Neutrophil (primary cell): Measurements from ENCODE around the gene HMGCS2.

ENCODE experiments used
- H3K27ac ChIP-seq: fragments of 200-600 bp; sonication (generic); 2 replicates; pipeline ENCODE4 v1.5.1; 2016; ENCODE audit warnings: mild to moderate bottlenecking, moderate library complexity
- H3K27me3 ChIP-seq: fragments of 200-600 bp; sonication (generic); 2 replicates; pipeline ENCODE4 v1.6.0; 2016; ENCODE audit warnings: mild to moderate bottlenecking
- H3K36me3 ChIP-seq: fragments of 200-600 bp; sonication (generic); 2 replicates; pipeline ENCODE4 v1.5.1; 2017
- H3K4me1 ChIP-seq, 2 experiments: fragments of 200-600 bp in 1 of 2; sonication (generic) in 1 of 2; 1 replicate in 1 of 2; 2 replicates in 1 of 2; pipeline versions ENCODE4 v1.5.1 to v1.6.1; 2013 to 2016; ENCODE audit warnings: low read depth in 1 of 2, low read length in 1 of 2, mild to moderate bottlenecking in 1 of 2, moderate library complexity in 1 of 2; ENCODE audit not compliant: control insufficient read depth in 1 of 2, insufficient read depth in 1 of 2
- H3K4me3 ChIP-seq, 2 experiments: fragments of 200-600 bp in 1 of 2; sonication (generic) in 1 of 2; 1 replicate in 1 of 2; 2 replicates in 1 of 2; pipeline ENCODE4 v1.5.1; 2013 to 2016; ENCODE audit warnings: low read depth in 1 of 2, low read length in 1 of 2, mild to moderate bottlenecking in 1 of 2, moderate library complexity in 1 of 2
- H3K9me3 ChIP-seq: fragments of 200-600 bp; sonication (generic); 2 replicates; pipeline ENCODE4 v1.5.1; 2016
- TF ChIP-seq, protein P1 (sequence below): fragments of 200-600 bp; sonication (generic); IDR thresholded peaks from 2 replicates; pipeline ENCODE4 v1.5.1; 2016; ENCODE audit warnings: antibody characterized with exemption

Gene HMGCS2

DNA sequence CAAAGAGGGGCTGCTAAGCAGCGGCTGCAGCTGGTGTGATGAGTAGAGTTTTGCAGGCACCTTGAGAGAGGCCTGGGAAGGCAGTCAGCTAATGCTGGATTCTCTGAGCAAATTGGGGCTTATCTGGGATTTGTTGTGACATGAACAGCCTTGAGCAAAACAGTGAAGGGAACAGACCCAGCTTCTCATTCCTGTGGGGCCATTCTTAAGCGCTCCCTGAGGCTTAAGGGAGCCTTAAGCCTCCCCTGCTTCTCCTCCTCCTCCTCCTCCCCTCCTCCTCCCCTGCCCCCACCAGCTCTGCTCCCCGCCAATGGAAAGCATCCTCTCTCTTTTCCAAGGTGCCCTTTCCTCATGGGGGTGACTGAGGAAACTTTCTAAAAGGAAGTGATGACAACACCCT is 21.3 kb downstream of the HMGCS2 start:
- TF ChIP-seq, protein P1, sequence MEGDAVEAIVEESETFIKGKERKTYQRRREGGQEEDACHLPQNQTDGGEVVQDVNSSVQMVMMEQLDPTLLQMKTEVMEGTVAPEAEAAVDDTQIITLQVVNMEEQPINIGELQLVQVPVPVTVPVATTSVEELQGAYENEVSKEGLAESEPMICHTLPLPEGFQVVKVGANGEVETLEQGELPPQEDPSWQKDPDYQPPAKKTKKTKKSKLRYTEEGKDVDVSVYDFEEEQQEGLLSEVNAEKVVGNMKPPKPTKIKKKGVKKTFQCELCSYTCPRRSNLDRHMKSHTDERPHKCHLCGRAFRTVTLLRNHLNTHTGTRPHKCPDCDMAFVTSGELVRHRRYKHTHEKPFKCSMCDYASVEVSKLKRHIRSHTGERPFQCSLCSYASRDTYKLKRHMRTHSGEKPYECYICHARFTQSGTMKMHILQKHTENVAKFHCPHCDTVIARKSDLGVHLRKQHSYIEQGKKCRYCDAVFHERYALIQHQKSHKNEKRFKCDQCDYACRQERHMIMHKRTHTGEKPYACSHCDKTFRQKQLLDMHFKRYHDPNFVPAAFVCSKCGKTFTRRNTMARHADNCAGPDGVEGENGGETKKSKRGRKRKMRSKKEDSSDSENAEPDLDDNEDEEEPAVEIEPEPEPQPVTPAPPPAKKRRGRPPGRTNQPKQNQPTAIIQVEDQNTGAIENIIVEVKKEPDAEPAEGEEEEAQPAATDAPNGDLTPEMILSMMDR: no peak
- Histone ChIP-seq H3K27ac (no peak overlapping the region), H3K4me3 (no peak overlapping the region), H3K9me3 (no peaks in the 10 kb centered on the region), H3K27me3 (no peaks in the 10 kb centered on the region), H3K4me1 (no peaks in the 10 kb centered on the region), H3K36me3 (no peaks in the 10 kb centered on the region)

DNA sequence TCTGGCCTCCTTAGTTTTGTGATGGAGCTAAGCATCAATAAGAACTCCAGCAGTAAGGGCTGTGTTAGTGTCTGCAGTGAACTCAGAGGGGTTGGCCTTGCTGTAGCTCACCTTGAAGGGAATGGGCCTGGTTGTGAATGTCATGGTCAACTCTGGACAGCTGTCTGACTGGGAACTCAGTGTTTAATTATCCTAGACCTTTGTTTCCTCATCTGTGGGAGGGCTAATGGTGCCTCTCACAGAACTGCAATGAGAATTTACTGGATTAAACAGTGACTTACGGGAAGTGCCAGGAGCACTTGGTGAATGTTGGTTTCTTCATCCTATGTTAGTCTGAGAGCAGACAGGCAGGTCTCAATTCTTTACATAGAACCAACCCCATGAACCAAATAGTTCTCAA is 23.7 kb downstream of the HMGCS2 start:
- Histone ChIP-seq H3K4me3 (no peak overlapping the region), H3K9me3 (no peaks in the 10 kb centered on the region), H3K36me3 (no peaks in the 10 kb centered on the region), H3K27ac (no peak overlapping the region), H3K27me3 (no peaks in the 10 kb centered on the region), H3K4me1 (no peaks in the 10 kb centered on the region)
- TF ChIP-seq, protein P1: no peak

DNA sequence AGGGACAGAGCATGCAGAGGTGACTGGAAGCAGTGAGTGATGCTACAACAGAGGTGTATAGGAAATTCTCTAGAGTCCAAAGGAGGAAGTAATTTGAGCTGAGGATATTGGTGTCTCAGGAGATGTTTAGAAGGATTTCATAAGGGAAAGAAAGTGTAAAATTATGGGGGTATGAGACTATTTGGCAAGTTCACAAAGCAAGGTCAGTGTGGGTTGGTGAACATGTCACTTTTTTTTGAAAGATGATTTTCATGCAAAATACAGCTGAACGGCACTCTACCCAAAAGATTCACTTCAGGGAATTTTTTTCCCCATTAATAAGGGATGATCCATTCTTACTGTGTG is 24.1 kb downstream of the HMGCS2 start:
- H3K36me3 ChIP-seq: no peaks in the 10 kb centered on the region
- H3K9me3 ChIP-seq: no peaks in the 10 kb centered on the region
- no peak overlapping the region for H3K4me3 ChIP-seq
- no peaks in the 10 kb centered on the region for H3K4me1 ChIP-seq
- no peak overlapping the region for H3K27ac ChIP-seq
- no peaks in the 10 kb centered on the region for H3K27me3 ChIP-seq
- TF ChIP-seq, protein P1: no peak

DNA sequence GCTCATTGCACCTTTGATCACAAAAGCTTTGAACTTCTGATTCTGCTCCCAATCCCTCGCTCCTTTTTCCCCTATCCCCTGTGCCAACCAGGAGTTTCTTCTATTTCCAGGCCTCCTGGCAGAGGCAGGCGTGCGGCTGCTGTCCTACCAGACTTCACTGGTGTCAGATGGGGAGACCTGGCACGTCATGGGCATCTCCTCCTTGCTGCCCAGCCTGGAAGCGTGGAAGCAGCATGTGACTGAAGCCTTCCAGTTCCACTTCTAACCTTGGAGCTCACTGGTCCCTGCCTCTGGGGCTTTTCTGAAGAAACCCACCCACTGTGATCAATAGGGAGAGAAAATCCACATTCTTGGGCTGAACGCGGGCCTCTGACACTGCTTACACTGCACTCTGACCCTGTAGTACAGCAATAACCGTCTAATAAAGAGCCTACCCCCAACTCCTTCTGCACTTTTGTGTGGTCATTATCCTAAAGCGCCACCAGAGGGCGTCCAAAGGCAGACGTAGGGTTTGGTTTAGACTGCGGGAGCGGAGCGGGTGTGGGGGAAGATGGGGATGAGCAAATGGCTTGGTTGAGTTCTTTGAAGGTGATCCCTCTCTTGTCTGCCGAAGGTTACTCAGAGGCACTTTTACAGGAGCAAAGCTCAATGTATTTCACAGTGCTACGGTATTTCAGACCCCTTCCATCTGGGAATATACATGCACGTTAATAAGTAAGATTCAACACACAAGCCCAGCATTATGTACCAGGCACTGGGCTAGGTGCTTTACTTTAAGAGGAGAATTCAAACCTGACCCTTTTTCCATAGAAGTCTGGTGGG is 24.7 kb downstream of the HMGCS2 start:
- H3K27ac ChIP-seq: no peak overlapping the region
- H3K36me3 ChIP-seq: no peaks in the 10 kb centered on the region
- no peaks in the 10 kb centered on the region for H3K9me3 ChIP-seq
- H3K4me1 ChIP-seq: no peaks in the 10 kb centered on the region
- no peak overlapping the region for H3K4me3 ChIP-seq
- TF ChIP-seq, protein P1: peak; percentile 53
- H3K27me3 ChIP-seq: no peaks in the 10 kb centered on the region

DNA sequence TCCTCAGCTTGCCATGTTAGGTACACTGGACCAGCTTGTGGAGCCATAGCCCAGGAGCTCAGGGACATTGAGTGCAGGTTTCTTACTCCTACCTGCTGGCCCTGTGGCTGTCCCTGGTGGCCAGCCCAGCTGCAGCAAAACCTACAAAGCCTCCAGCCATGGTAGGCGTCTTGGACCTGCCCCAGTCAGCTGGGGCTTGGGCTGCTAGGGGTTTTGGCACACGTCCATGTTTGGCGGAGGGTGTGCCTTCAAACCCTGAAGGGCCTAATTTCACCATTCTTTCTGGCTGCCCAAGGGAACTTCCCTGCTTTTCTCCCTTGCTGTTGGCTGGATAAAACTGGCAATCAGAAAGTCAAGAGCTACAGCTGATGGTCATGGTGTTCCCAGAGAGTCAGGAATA is 25.4 kb downstream of the HMGCS2 start:
- no peaks in the 10 kb centered on the region for H3K27me3 ChIP-seq

More for the DNA sequence above, 25.4 kb downstream of the HMGCS2 start:
- Histone ChIP-seq H3K4me3 (no peak overlapping the region), H3K9me3 (no peaks in the 10 kb centered on the region), H3K27ac (no peak overlapping the region), H3K4me1 (no peaks in the 10 kb centered on the region), H3K36me3 (no peaks in the 10 kb centered on the region)
- TF ChIP-seq, protein P1: no peak
